WTC11 (cell line): Measurements from ENCODE around the gene LSP1.
"Not testable (repeated sequence)": the region's sequence is repeated elsewhere in the genome, so short reads cannot be mapped to it uniquely, and the experiment has no call there.

ENCODE experiments used
- ATF1 ChIP-seq: sonication (generic); formaldehyde crosslinking; IDR thresholded peaks from 2 replicates; pipeline ENCODE4 v1.8.1; 2023; ENCODE audit warnings: mild to moderate bottlenecking, moderate library complexity, missing genetic modification reagents
- ATF2 ChIP-seq: sonication (generic); formaldehyde crosslinking; IDR thresholded peaks from 2 replicates; pipeline ENCODE4 v1.8.1; 2022; ENCODE audit warnings: low read depth, missing genetic modification reagents, borderline replicate concordance
- CTCF ChIP-seq: fragments of 200-600 bp; IDR thresholded peaks from 2 replicates; pipeline ENCODE4 v1.8.0; 2022; ENCODE audit warnings: antibody characterized with exemption
- EMX1 ChIP-seq: fragments of 250-450 bp; sonication (Bioruptor Pico); IDR thresholded peaks from 2 replicates; pipeline ENCODE4 v1.8.0; 2021; ENCODE audit warnings: mild to moderate bottlenecking
- FOXP4 ChIP-seq: sonication (generic); formaldehyde crosslinking; IDR thresholded peaks from 2 replicates; pipeline ENCODE4 v1.8.0; 2022; ENCODE audit warnings: mild to moderate bottlenecking, missing genetic modification reagents
- KAT7 ChIP-seq: sonication (generic); formaldehyde crosslinking; IDR thresholded peaks from 2 replicates; pipeline ENCODE4 v1.8.1; 2023; ENCODE audit warnings: missing genetic modification reagents, mild to moderate bottlenecking, borderline replicate concordance
- TEAD4 ChIP-seq: sonication (generic); formaldehyde crosslinking; IDR thresholded peaks from 2 replicates; pipeline ENCODE4 v1.8.0; 2022; ENCODE audit warnings: mild to moderate bottlenecking, missing genetic modification reagents
- ZNF317 ChIP-seq: sonication (generic); formaldehyde crosslinking; IDR thresholded peaks from 2 replicates; pipeline ENCODE4 v1.8.1; 2023; ENCODE audit warnings: low read depth, mild to moderate bottlenecking, moderate library complexity, missing genetic modification reagents, borderline replicate concordance
- ZNF512 ChIP-seq: sonication (generic); formaldehyde crosslinking; IDR thresholded peaks from 2 replicates; pipeline ENCODE4 v1.8.1; 2022; ENCODE audit warnings: missing genetic modification reagents, borderline replicate concordance
- ZNF532 ChIP-seq: fragments of 250-450 bp; sonication (Bioruptor Pico); IDR thresholded peaks from 2 replicates; pipeline ENCODE4 v1.9.0; 2021; ENCODE audit warnings: mild to moderate bottlenecking, borderline replicate concordance
- TF ChIP-seq, protein P1 (sequence below): sonication (generic); formaldehyde crosslinking; IDR thresholded peaks from 2 replicates; pipeline ENCODE4 v1.8.0; 2022; ENCODE audit warnings: mild to moderate bottlenecking, missing genetic modification reagents
- TF ChIP-seq, protein P2 (sequence below): sonication (generic); formaldehyde crosslinking; conservative IDR thresholded peaks from 2 replicates; pipeline ENCODE4 v1.8.1; 2022; ENCODE audit warnings: mild to moderate bottlenecking, missing genetic modification reagents
- TF ChIP-seq, protein P3 (sequence below): sonication (generic); formaldehyde crosslinking; IDR thresholded peaks from 2 replicates; pipeline ENCODE4 v1.8.0; 2023; ENCODE audit warnings: mild to moderate bottlenecking, missing genetic modification reagents

DNA sequence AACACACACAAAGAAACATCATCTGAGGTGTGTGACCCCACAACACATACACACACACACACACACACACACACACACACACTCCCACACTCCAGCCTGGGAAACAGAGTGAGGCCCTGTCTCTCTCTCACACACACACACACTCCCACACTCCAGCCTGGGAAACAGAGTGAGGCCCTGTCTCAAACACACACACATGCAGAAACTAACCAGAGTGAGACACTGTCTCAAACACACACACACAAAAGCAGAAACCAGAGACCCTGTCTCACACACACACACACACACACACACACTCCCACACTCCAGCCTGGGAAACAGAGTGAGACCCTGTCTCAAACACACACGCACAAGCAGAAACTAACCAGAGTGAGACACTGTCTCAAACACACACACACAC is 86.9 kb downstream of the LSP1 start:
- TF ChIP-seq FOXP4 (CRISPR knock-in tag); ZNF512 (CRISPR knock-in tag); CTCF; ATF2 (CRISPR knock-in tag); ZNF317 (CRISPR knock-in tag); ATF1; ZNF532 (CRISPR knock-in tag); TEAD4 (CRISPR knock-in tag); KAT7 (CRISPR knock-in tag); EMX1: not testable (repeated sequence)
- TF ChIP-seq, protein P1, sequence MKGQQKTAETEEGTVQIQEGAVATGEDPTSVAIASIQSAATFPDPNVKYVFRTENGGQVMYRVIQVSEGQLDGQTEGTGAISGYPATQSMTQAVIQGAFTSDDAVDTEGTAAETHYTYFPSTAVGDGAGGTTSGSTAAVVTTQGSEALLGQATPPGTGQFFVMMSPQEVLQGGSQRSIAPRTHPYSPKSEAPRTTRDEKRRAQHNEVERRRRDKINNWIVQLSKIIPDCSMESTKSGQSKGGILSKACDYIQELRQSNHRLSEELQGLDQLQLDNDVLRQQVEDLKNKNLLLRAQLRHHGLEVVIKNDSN (CRISPR knock-in tag) = not testable (repeated sequence)
- TF ChIP-seq, protein P2, sequence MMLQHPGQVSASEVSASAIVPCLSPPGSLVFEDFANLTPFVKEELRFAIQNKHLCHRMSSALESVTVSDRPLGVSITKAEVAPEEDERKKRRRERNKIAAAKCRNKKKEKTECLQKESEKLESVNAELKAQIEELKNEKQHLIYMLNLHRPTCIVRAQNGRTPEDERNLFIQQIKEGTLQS = not testable (repeated sequence)
- TF ChIP-seq, protein P3, sequence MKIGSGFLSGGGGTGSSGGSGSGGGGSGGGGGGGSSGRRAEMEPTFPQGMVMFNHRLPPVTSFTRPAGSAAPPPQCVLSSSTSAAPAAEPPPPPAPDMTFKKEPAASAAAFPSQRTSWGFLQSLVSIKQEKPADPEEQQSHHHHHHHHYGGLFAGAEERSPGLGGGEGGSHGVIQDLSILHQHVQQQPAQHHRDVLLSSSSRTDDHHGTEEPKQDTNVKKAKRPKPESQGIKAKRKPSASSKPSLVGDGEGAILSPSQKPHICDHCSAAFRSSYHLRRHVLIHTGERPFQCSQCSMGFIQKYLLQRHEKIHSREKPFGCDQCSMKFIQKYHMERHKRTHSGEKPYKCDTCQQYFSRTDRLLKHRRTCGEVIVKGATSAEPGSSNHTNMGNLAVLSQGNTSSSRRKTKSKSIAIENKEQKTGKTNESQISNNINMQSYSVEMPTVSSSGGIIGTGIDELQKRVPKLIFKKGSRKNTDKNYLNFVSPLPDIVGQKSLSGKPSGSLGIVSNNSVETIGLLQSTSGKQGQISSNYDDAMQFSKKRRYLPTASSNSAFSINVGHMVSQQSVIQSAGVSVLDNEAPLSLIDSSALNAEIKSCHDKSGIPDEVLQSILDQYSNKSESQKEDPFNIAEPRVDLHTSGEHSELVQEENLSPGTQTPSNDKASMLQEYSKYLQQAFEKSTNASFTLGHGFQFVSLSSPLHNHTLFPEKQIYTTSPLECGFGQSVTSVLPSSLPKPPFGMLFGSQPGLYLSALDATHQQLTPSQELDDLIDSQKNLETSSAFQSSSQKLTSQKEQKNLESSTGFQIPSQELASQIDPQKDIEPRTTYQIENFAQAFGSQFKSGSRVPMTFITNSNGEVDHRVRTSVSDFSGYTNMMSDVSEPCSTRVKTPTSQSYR (CRISPR knock-in tag) = not testable (repeated sequence)
